ENCODE results near the gene CARD8.

The CARD8 gene, protein sequence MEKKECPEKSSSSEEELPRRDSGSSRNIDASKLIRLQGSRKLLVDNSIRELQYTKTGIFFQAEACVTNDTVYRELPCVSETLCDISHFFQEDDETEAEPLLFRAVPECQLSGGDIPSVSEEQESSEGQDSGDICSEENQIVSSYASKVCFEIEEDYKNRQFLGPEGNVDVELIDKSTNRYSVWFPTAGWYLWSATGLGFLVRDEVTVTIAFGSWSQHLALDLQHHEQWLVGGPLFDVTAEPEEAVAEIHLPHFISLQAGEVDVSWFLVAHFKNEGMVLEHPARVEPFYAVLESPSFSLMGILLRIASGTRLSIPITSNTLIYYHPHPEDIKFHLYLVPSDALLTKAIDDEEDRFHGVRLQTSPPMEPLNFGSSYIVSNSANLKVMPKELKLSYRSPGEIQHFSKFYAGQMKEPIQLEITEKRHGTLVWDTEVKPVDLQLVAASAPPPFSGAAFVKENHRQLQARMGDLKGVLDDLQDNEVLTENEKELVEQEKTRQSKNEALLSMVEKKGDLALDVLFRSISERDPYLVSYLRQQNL

GRCh38 chr19:48255376-48256303, at the start of gene CARD8:
Gene CARD8, minus strand, starts transcription at chr19:48255912. Its CDS starts 14,892 bp downstream, at chr19:48241020.
- peak within 1 kb of the TSS; percentile 63 for H3K4me3 ChIP-seq (ENCODE audit: low read depth, low read length)
- TF ChIP-seq CTCF (IDR thresholded peaks at IDR 0.05; ENCODE audit: borderline replicate concordance, insufficient read depth, low read depth, low read length): no peak

DNA sequence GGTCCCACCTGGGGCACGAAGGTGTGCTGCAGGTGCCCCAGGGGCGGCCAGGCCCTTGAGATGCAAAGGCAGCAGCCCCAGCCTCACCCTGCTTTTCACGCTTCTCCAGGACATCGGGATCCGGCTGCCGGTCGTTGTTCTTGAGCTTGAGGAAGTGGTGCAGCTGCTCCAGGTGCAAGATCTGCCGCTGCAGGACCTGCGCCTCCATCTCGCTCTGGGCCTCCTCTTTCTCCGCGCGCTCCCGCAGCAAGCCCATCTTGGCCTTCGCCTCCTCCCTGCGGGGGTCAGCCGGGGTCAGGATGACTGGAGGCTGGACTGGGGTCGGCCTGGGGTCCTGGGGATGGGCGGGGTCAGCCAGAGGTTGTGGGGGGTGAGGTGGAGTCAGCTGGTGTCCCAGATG, 48.2 kb upstream of the CARD8 start:
- TF ChIP-seq CTCF (IDR thresholded peaks at IDR 0.05; ENCODE audit: borderline replicate concordance, insufficient read depth, low read depth, low read length): no peak
- no peak overlapping the region for H3K4me3 ChIP-seq (ENCODE audit: low read depth, low read length)

DNA sequence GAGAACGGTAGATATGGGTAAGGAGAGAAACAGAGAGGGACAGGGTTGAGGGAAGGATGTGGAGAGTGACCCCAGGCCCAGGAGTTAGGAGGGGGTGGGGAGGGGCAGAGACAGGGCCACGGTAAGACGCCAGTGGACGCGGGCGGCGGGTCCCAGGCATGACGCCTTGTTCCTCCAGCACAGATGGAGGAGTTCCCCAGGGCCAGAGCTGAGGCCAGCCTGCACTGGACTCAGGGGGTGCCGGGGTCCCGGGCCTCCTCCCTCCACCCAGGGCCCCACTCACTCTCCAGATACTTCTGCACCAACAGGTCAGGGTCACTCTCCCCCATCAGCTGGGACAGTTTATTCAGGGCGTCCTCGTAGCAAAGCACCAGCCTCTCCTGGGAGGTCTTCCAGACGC, 47.7 kb upstream of the CARD8 start:
- no peak for TF ChIP-seq CTCF (IDR thresholded peaks at IDR 0.05; ENCODE audit: borderline replicate concordance, insufficient read depth, low read depth, low read length)
- H3K4me3 ChIP-seq (ENCODE audit: low read depth, low read length): no peak overlapping the region

DNA sequence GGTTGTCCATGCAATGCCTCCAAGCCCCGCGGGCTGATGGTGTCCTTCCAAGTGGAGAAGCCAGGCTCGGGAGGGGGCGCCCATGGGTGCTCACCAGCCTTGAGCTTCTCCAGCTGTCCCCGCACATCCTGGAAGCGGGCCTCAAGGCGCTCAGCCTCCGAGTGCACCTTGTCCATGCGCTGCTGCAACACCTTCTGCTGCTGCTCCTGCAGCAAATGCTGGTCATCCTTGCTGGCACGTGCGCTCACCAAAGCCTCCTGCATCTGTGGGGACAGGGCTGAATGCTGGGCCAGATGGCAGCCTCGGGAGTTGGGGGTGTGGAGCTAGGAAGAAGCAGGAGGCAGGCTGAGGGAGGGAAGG, 46.9 kb upstream of the CARD8 start:
- H3K4me3 ChIP-seq (ENCODE audit: low read depth, low read length): no peak overlapping the region
- no peak for TF ChIP-seq CTCF (IDR thresholded peaks at IDR 0.05; ENCODE audit: borderline replicate concordance, insufficient read depth, low read depth, low read length)

DNA sequence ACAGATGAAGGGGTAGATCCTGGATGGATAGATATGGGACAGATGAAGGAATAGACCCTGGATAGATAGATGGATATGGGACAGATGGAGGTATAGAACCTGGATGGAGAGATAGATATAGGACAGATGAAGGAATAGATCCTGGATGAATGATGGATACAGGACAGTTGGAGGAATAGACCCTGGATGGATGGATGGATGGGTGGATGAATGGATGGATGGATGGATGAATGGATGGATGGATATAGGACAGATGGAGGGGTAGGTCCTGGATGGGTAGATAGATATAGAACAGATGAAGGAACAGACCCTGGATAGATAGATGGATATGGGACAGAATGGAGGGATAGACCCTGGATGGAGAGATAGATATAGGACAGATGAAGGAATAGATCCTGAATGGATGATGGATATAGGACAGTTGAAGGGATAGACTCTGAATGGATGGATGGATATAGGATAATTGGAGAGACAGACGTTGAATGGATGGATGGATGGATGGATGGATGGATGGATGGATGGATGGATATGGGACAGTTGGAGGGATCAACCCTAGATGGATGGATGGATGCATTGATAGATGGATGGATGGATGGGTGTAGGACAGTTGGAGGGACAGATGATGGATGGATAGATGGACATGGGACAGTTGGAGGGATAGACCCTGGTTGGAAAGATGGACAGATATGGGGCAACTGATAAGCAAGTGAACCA, 46.3 kb upstream of the CARD8 start:
- no peak for TF ChIP-seq CTCF (IDR thresholded peaks at IDR 0.05; ENCODE audit: borderline replicate concordance, insufficient read depth, low read depth, low read length)
- H3K4me3 ChIP-seq (ENCODE audit: low read depth, low read length): no peak overlapping the region

DNA sequence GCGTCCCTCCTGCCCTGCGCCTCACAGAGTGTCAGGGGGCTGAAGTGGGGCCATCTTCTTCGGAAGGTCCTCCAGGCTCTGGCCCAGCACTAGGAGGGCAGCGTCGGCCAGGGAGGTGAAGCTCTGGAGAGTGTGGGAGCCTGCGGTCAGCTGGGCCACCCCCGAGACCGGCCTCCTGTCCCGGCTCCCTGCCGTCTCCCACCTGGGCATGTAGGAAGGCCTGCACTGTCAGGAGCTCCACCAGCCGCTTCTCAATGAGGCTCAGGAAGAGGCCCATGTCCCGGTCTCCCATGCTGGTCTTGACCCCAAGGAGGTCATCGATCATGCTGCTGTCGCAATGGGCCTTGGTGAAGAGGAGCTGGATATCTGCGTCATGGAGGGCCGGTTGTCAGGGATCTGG, 42.3 kb upstream of the CARD8 start:
- TF ChIP-seq CTCF (IDR thresholded peaks at IDR 0.05; ENCODE audit: borderline replicate concordance, insufficient read depth, low read depth, low read length): no peak
- no peak overlapping the region for H3K4me3 ChIP-seq (ENCODE audit: low read depth, low read length)

Data from GM12875 (cell line).